K562 (cell line): Measurements from ENCODE around the gene ABCB4. TPM values are rescaled to one million over a fixed set of nuclear protein-coding genes. Genes with fewer than 3 reads are reported as not detected.

ENCODE experiments used
- ATAC-seq: fragments of 200-7000 bp; cut with Tn5 transposase; 3 replicates; pipeline ENCODE4 v1.9.1; 2020; ENCODE audit warnings: moderate library complexity
- BruUV-seq: library from RNA; stranded (reverse); fragments of 400-500 nt; replicated peaks from 2 replicates; lab custom pipeline; 2021; lab: Mats Ljungman, UMichigan
- CTCF ChIA-PET: fragments of 300-600 bp; formaldehyde crosslinking; extraction: SDS; loops from one replicate; lab custom pipeline; 2021; ENCODE audit warnings: low intra/inter-chr PET ratio; lab: Yijun Ruan, JAX
- POLR2A ChIA-PET: fragments of 300-600, 350-650 bp; sonication (Branson Sonifier 250); formaldehyde crosslinking; extraction: SDS; loops from one replicate; lab custom pipeline; 2021; ENCODE audit warnings: antibody characterized with exemption, inconsistent platforms; lab: Yijun Ruan, JAX
- DNase-seq, 4 experiments: peaks; one replicate each; pipeline versions ENCODE4 v3.0.0 to v3.0.0-alpha.2; 2011 to 2018; ENCODE audit warnings: low spot score in 3 of 4, mixed read lengths in 3 of 4; ENCODE audit errors: extremely low read depth in 1 of 4
- FAIRE-seq: peaks from 2 replicates; lab custom pipeline; 2011; peaks lifted over from hg19 to GRCh38; lab: Jason Lieb, UNC
- H2AFZ ChIP-seq: 2 replicates; pipeline ENCODE4 v1.6.0; 2011; ENCODE audit warnings: low read depth, low read length, control low read depth, inconsistent platforms
- H3K27ac ChIP-seq: fragments of 200-600 bp; 3 replicates; pipeline ENCODE4 v1.8.0; 2011; ENCODE audit warnings: low read depth, mild to moderate bottlenecking, control low read depth, inconsistent platforms, low read length, moderate library complexity, mixed read lengths; ENCODE audit errors: extremely low read depth
- H3K27me3 ChIP-seq, 2 experiments: fragments of 300-600 bp in 1 of 2; 2 replicates in 1 of 2; 3 replicates in 1 of 2; pipeline versions ENCODE4 v1.6.0 to v1.8.0; 2011; ENCODE audit warnings: inconsistent platforms in 2 of 2, low read length in 2 of 2, mild to moderate bottlenecking in 1 of 2, mixed read lengths in 1 of 2, moderate library complexity in 1 of 2; ENCODE audit not compliant: control insufficient read depth in 2 of 2, insufficient read depth in 2 of 2
- H3K36me3 ChIP-seq: fragments of 300-600 bp; 3 replicates; pipeline ENCODE4 v1.8.0; 2011; ENCODE audit warnings: mild to moderate bottlenecking, low read length, inconsistent platforms; ENCODE audit not compliant: control insufficient read depth, insufficient read depth
- H3K4me1 ChIP-seq, 2 experiments: fragments of 200-600 bp in 1 of 2; replicated peaks in 1 of 2; 2 replicates in 1 of 2; 3 replicates in 1 of 2; pipeline versions ENCODE4 v1.5.1 to v1.8.0; 2011; ENCODE audit warnings: inconsistent platforms in 2 of 2, low read length in 2 of 2, mild to moderate bottlenecking in 1 of 2, mixed read lengths in 1 of 2, moderate library complexity in 1 of 2; ENCODE audit not compliant: control insufficient read depth in 2 of 2, insufficient read depth in 2 of 2
- H3K4me2 ChIP-seq: 2 replicates; pipeline ENCODE4 v1.6.1; 2011; ENCODE audit warnings: low read length, control low read depth, inconsistent platforms, mixed read lengths; ENCODE audit not compliant: insufficient read depth
- H3K4me3 ChIP-seq: fragments of 200-600 bp; sonication (generic), shearing (Covaris generic); 2 replicates; pipeline ENCODE4 v1.5.1; 2016; ENCODE audit warnings: control low read depth, inconsistent platforms
- H3K79me2 ChIP-seq: fragments of 200-600 bp; 3 replicates; pipeline ENCODE4 v1.8.0; 2011; ENCODE audit warnings: low read length, inconsistent platforms; ENCODE audit not compliant: control insufficient read depth, insufficient read depth
- H3K9ac ChIP-seq, 2 experiments: 2 replicates each; pipeline versions ENCODE4 v1.6.0 to v1.6.1; 2011; ENCODE audit warnings: low read depth in 2 of 2, low read length in 2 of 2, control low read depth in 1 of 2, inconsistent platforms in 1 of 2, mild to moderate bottlenecking in 1 of 2, mixed read lengths in 1 of 2; ENCODE audit not compliant: insufficient read depth in 1 of 2
- H3K9me1 ChIP-seq: one replicate; pipeline ENCODE4 v1.6.0; 2011; ENCODE audit warnings: inconsistent platforms, mild to moderate bottlenecking, low read length, moderate library complexity; ENCODE audit not compliant: control insufficient read depth, insufficient read depth
- H3K9me3 ChIP-seq: replicated peaks from 2 replicates; pipeline ENCODE4 v1.5.1; 2011; ENCODE audit warnings: low read depth, low read length, inconsistent platforms; ENCODE audit not compliant: control insufficient read depth, insufficient read depth
- H4K20me1 ChIP-seq: replicated peaks from 2 replicates; pipeline ENCODE4 v1.6.1; 2011; ENCODE audit warnings: low read length, inconsistent platforms, mixed read lengths; ENCODE audit not compliant: control insufficient read depth, insufficient read depth
- BACH1 ChIP-seq: fragments of 200-800 bp; sonication (Bioruptor generic); IDR thresholded peaks from 2 replicates; pipeline ENCODE4 v1.6.1; 2016; ENCODE audit warnings: missing genetic modification characterization, missing compliant biosample characterization
- CCNT2 ChIP-seq: IDR thresholded peaks from 2 replicates; pipeline ENCODE4 v1.6.1; 2011; ENCODE audit warnings: borderline replicate concordance, low read depth, mild to moderate bottlenecking, moderate library complexity, mixed read lengths, low read length; ENCODE audit not compliant: insufficient read length; ENCODE audit errors: extremely low read depth
- CEBPZ ChIP-seq: fragments of 150-350 bp; IDR thresholded peaks from 2 replicates; pipeline ENCODE4 v1.6.1; 2014; ENCODE audit warnings: low read depth, mild to moderate bottlenecking, low read length, borderline replicate concordance
- HDAC2 ChIP-seq: fragments of 450-650 bp; IDR thresholded peaks from 2 replicates; pipeline ENCODE4 v1.6.1; 2016; ENCODE audit warnings: mild to moderate bottlenecking
- ILK ChIP-seq: fragments of 450-650 bp; IDR thresholded peaks from 2 replicates; pipeline ENCODE4 v1.6.1; 2016; ENCODE audit warnings: missing genetic modification characterization, low read depth, mild to moderate bottlenecking, missing compliant biosample characterization, moderate library complexity, borderline replicate concordance
- IRF9 ChIP-seq: fragments of 450-650 bp; IDR thresholded peaks from 2 replicates; pipeline ENCODE4 v1.6.1; 2016; ENCODE audit warnings: missing biosample characterization, missing genetic modification characterization
- PTRF ChIP-seq: fragments of 450-650 bp; IDR thresholded peaks from 2 replicates; pipeline ENCODE4 v1.6.1; 2016; ENCODE audit warnings: mild to moderate bottlenecking, missing genetic modification characterization, missing compliant biosample characterization
- SMARCA5 ChIP-seq: fragments of 450-650 bp; IDR thresholded peaks from 2 replicates; pipeline ENCODE4 v1.6.1; 2016
- ZFX ChIP-seq: sonication (generic); formaldehyde crosslinking; IDR thresholded peaks from 2 replicates; pipeline ENCODE4 v1.8.0; 2022; ENCODE audit warnings: mild to moderate bottlenecking, missing genetic modification reagents, moderate library complexity
- ZNF175 ChIP-seq: fragments of 200-800 bp; sonication (Bioruptor generic); IDR thresholded peaks from 2 replicates; pipeline ENCODE4 v1.6.1; 2016; ENCODE audit warnings: low read depth, mild to moderate bottlenecking, missing genetic modification characterization, missing compliant biosample characterization
- ZNF431 ChIP-seq: sonication (generic); formaldehyde crosslinking; IDR thresholded peaks from 2 replicates; pipeline ENCODE4 v1.8.0; 2022; ENCODE audit warnings: mild to moderate bottlenecking, missing genetic modification reagents
- WGBS: fragments of 100-300 bp; shearing (Covaris generic); methylation state at CpG from one replicate; pipeline ENCODE4 v1.1.6; 2016; ENCODE audit warnings: low coverage, mixed read lengths; ENCODE audit not compliant: insufficient coverage; ENCODE audit errors: missing lambda C conversion rate; 5-methylcytosine and 5-hydroxymethylcytosine counted together
- in situ Hi-C: fragments of 300-500 bp; cut with MboI; formaldehyde crosslinking; loops from 4 replicates; pipeline ENCODE4 v1.15.0; 2018; ENCODE audit warnings: inconsistent platforms, mixed read lengths
- intact Hi-C: fragments of 100-400 bp; cut with micrococcal nuclease; formaldehyde crosslinking; loops from 2 replicates; pipeline ENCODE4 v1.14.2; 2022
- polyA plus RNA-seq, 8 experiments: library from polyadenylated mRNA; depleted of rRNA in 4 of 8; stranded (reverse) in 5 of 8; unstranded in 3 of 8; fragments of >200 nt; fragmentation: Nextera tagmentation in 2 of 8; fragmentation: Illumina TruSeq in 1 of 8; extraction: Ambion mirVana in 2 of 8; extraction: Trizol in 1 of 8; gene quantifications; 2 replicates each; pipeline versions ENCODE4 v1.2.1 to v1.2.3, GENCODE V29; 2011 to 2014; ENCODE audit warnings: inconsistent platforms in 1 of 8, missing spikeins in 1 of 8
- total RNA-seq, 7 experiments: library from RNA; depleted of rRNA in 6 of 7; stranded (reverse); fragments of >200 nt in 6 of 7; fragmentation: Illumina TruSeq in 2 of 7; extraction: Trizol in 2 of 7; gene quantifications; 2 replicates each; pipeline versions ENCODE4 v1.2.1 to v1.2.3, GENCODE V29; 2011 to 2021; ENCODE audit warnings: low replicate concordance in 1 of 7
- TF ChIP-seq, protein P1 (sequence below): sonication (generic); formaldehyde crosslinking; IDR thresholded peaks from 2 replicates; pipeline ENCODE4 v1.8.1; 2023; ENCODE audit warnings: mild to moderate bottlenecking, missing genetic modification reagents
- TF ChIP-seq, protein P2 (sequence below): fragments of 450-650 bp; IDR thresholded peaks from 2 replicates; pipeline ENCODE4 v1.6.1; 2017; ENCODE audit warnings: mild to moderate bottlenecking, moderate library complexity

The ABCB4 gene
- total and polyA plus RNA-seq, 9 of the 15 experiments (the other 6 are each of a cell fraction or from before 2014, with no cell fraction given), result 0.06 to 0.73 (median 0.40) TPM

DNA sequence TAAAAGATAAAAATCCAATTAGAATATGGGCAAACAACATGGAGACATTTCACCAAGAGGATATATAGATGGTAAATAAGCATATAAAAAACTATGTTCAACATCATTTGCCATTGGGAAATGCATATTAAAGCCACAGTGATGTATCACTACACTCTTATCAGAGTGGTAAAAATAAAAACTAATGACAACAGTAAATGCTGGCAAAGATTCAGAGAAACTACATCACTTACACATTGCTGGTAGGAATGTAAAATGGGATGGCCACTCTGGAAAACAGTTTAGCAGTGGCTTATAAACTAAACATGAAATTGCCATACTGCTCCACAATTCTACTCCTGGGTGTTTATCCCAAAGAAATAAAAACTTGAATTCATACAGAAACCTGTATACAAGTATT lies 70.8 kb downstream of the ABCB4 start (continued):
- TF ChIP-seq, protein P1, sequence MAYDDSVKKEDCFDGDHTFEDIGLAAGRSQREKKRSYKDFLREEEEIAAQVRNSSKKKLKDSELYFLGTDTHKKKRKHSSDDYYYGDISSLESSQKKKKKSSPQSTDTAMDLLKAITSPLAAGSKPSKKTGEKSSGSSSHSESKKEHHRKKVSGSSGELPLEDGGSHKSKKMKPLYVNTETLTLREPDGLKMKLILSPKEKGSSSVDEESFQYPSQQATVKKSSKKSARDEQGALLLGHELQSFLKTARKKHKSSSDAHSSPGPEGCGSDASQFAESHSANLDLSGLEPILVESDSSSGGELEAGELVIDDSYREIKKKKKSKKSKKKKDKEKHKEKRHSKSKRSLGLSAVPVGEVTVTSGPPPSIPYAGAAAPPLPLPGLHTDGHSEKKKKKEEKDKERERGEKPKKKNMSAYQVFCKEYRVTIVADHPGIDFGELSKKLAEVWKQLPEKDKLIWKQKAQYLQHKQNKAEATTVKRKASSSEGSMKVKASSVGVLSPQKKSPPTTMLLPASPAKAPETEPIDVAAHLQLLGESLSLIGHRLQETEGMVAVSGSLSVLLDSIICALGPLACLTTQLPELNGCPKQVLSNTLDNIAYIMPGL (CRISPR knock-in tag), result no peak
- TF ChIP-seq SMARCA5, result no peak
- no peak for TF ChIP-seq ZNF431 (CRISPR knock-in tag)
- no peak for TF ChIP-seq BACH1 (tag)
- TF ChIP-seq ZNF175 (CRISPR knock-in tag), result no peak
- TF ChIP-seq IRF9 (tag), result no peak
- TF ChIP-seq PTRF (tag), result no peak

DNA sequence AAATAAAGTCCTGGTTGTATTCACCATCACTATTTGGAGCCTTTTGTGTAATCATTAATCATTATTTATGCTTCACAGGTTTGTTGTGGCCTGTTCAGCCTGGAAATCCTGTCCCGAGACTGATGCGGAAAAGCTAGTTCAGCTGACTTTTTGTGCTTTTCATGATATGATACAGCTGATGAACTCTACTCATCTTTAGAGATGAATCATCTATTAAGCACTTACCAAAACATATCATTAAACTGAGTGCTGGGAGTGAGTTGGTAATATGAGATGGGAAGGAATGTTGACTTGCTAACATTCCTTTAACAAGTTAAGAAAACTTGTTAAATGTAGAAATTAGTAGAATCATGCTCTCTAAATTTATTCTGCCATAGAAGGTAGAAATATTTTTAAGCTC lies 77.0 kb downstream of the ABCB4 start:
- Histone ChIP-seq H3K27me3 (no peaks in the 10 kb centered on the region), H4K20me1 (no peaks in the 10 kb centered on the region), H3K4me2 (no peak overlapping the region), H3K4me1 (no peaks in the 10 kb centered on the region; a peak in 1 of 5 replicates), H3K9ac (no peak overlapping the region), H3K4me3 (no peak overlapping the region), H3K36me3 (peaks cover 2% of the 10 kb centered on the region; the same call in 1 of the 3 replicates), H3K79me2 (no peaks in the 10 kb centered on the region), H3K27ac (no peak overlapping the region), H3K9me3 (no peaks in the 10 kb centered on the region), H2AFZ (no peak overlapping the region), H3K9me1 (no peaks in the 10 kb centered on the region)
- no peak for ATAC-seq
- ChIA-PET POLR2A (interaction anchor here (0.6 to 1.5 kb wide), 2 partner anchors 12 to 19 kb away, joined by 3 read pairs; no protein-coding TSS in a partner anchor), CTCF (no interaction called here)
- in situ Hi-C loops, result no loop called here
- FAIRE-seq, result no peak
- 86% methylated on average over 2 of the region's 2 CpGs for WGBS
- BruUV-seq, result no TSS peak
- DNase-seq, result no peak
- intact Hi-C loops, result no loop called here
- TF ChIP-seq CCNT2, result no peak
- no peak for TF ChIP-seq ZFX (CRISPR knock-in tag)
- TF ChIP-seq HDAC2, result no peak
- no peak for TF ChIP-seq CEBPZ
- TF ChIP-seq ILK (tag), result no peak
- TF ChIP-seq, protein P2, sequence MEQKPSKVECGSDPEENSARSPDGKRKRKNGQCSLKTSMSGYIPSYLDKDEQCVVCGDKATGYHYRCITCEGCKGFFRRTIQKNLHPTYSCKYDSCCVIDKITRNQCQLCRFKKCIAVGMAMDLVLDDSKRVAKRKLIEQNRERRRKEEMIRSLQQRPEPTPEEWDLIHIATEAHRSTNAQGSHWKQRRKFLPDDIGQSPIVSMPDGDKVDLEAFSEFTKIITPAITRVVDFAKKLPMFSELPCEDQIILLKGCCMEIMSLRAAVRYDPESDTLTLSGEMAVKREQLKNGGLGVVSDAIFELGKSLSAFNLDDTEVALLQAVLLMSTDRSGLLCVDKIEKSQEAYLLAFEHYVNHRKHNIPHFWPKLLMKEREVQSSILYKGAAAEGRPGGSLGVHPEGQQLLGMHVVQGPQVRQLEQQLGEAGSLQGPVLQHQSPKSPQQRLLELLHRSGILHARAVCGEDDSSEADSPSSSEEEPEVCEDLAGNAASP, result no peak
